CD4-positive, alpha-beta T cell (primary cell): Measurements from ENCODE around the gene APP. TPM values are rescaled to one million over a fixed set of nuclear protein-coding genes. Genes with fewer than 3 reads are reported as not detected.

Experiments
- ATAC-seq: fragments of 200-7000 bp; cut with Tn5 transposase; one replicate; pipeline ENCODE4 v1.10.0; 2022; ENCODE audit warnings: mild to moderate bottlenecking; ENCODE audit not compliant: poor library complexity
- CTCF ChIA-PET: fragments of 350-600 bp; sonication (Branson Sonifier 250); formaldehyde crosslinking; loops from one replicate; lab custom pipeline; 2021; ENCODE audit warnings: antibody characterized with exemption, inconsistent platforms; lab: Charles Lee
- POLR2A ChIA-PET: fragments of 350-600 bp; sonication (Branson Sonifier 250); formaldehyde crosslinking; loops from one replicate; lab custom pipeline; 2021; ENCODE audit warnings: antibody characterized with exemption, inconsistent platforms; lab: Charles Lee
- DNase-seq, 14 experiments: peaks; one replicate each; pipeline ENCODE4 v3.0.0-alpha.2; 2013 to 2020; ENCODE audit warnings: mixed read lengths in 2 of 14
- H3K27ac ChIP-seq, 2 donors: one replicate each; pipeline versions ENCODE4 v1.5.1 to v1.7.0; 2013; ENCODE audit warnings: low read length in 2 of 2, low read depth in 1 of 2, mild to moderate bottlenecking in 1 of 2
- H3K27me3 ChIP-seq, 2 experiments: 1 replicate in 1 of 2; 2 replicates in 1 of 2; pipeline versions ENCODE4 v1.6.1 to v1.7.0; 2013; ENCODE audit warnings: low read length in 2 of 2, control low read depth in 1 of 2, mild to moderate bottlenecking in 1 of 2, moderate library complexity in 1 of 2; ENCODE audit not compliant: insufficient read depth in 2 of 2, control insufficient read depth in 1 of 2
- H3K36me3 ChIP-seq: one replicate; pipeline ENCODE4 v1.6.1; 2013; ENCODE audit warnings: low read length, control low read depth; ENCODE audit not compliant: insufficient read depth
- H3K4me1 ChIP-seq: one replicate; pipeline ENCODE4 v1.6.1; 2013; ENCODE audit warnings: low read length, control low read depth; ENCODE audit not compliant: insufficient read depth
- H3K4me3 ChIP-seq: one replicate; pipeline ENCODE4 v1.5.1; 2013; ENCODE audit warnings: mild to moderate bottlenecking, low read length, moderate library complexity
- H3K9me3 ChIP-seq, 2 experiments: 1 replicate in 1 of 2; 2 replicates in 1 of 2; pipeline versions ENCODE4 v1.6.1 to v1.7.0; 2013; ENCODE audit warnings: low read length in 2 of 2, mild to moderate bottlenecking in 2 of 2, control low read depth in 1 of 2, moderate library complexity in 1 of 2; ENCODE audit not compliant: control insufficient read depth in 1 of 2, insufficient read depth in 1 of 2
- H3K27ac Mint-ChIP-seq: one replicate; pipeline ENCODE4 v1.8.0; 2020; ENCODE audit warnings: mixed read lengths
- H3K27me3 Mint-ChIP-seq: one replicate; pipeline ENCODE4 v1.8.0; 2021; ENCODE audit warnings: mixed read lengths
- H3K36me3 Mint-ChIP-seq: one replicate; pipeline ENCODE4 v1.8.0; 2021; ENCODE audit warnings: low read depth, mixed read lengths
- H3K4me1 Mint-ChIP-seq: one replicate; pipeline ENCODE4 v1.8.0; 2021; ENCODE audit warnings: low read depth, mixed read lengths
- H3K4me3 Mint-ChIP-seq: one replicate; pipeline ENCODE4 v1.8.0; 2020; ENCODE audit warnings: mild to moderate bottlenecking, mixed read lengths
- H3K9me3 Mint-ChIP-seq: one replicate; pipeline ENCODE4 v1.8.0; 2020; ENCODE audit warnings: mixed read lengths
- intact Hi-C, 2 experiments: fragments of 100-400 bp; cut with DNase I in 1 of 2; cut with micrococcal nuclease in 1 of 2; formaldehyde crosslinking; loops; one replicate each; pipeline versions ENCODE4 v1.15.1 to v1.9.0; 2023 to 2025; cut with DNase I, micrococcal nuclease
- total RNA-seq, 174 experiments: library from RNA in 2 of 174; stranded (reverse) in 2 of 174; gene quantifications; one replicate each; pipeline ENCODE4 v1.2.3 and lab custom pipeline; 2021 to 2026
- TF ChIP-seq, protein P1 (sequence below): fragments of 200-600 bp; IDR thresholded peaks from one replicate; pipeline ENCODE4 v1.8.0; 2022; ENCODE audit warnings: antibody characterized with exemption, mild to moderate bottlenecking

APP gene
- total RNA-seq, 2 experiments from 2014 or later: 43.6 to 44.4 TPM

DNA sequence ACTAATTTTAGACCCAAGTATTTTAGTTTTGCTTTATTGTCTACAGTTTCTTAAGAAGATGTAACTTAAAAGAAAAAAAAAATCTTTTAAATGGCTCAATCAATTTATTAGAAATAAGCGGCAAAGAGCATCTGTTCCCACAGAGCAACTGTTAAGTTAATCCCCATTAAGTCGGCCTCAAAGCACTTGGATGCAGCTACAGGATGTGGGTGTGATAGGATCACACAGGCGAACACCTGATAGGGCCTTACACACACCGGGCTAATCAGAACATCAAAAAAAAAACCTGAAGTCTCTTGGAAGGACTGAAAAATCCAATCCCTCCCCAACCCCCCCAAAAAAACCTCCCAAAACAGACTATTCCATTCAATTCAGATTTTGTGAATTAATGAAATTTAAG is 23.0 kb downstream of the APP start:
- TF ChIP-seq, protein P1, sequence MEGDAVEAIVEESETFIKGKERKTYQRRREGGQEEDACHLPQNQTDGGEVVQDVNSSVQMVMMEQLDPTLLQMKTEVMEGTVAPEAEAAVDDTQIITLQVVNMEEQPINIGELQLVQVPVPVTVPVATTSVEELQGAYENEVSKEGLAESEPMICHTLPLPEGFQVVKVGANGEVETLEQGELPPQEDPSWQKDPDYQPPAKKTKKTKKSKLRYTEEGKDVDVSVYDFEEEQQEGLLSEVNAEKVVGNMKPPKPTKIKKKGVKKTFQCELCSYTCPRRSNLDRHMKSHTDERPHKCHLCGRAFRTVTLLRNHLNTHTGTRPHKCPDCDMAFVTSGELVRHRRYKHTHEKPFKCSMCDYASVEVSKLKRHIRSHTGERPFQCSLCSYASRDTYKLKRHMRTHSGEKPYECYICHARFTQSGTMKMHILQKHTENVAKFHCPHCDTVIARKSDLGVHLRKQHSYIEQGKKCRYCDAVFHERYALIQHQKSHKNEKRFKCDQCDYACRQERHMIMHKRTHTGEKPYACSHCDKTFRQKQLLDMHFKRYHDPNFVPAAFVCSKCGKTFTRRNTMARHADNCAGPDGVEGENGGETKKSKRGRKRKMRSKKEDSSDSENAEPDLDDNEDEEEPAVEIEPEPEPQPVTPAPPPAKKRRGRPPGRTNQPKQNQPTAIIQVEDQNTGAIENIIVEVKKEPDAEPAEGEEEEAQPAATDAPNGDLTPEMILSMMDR: no peak
- Mint-ChIP-seq H3K27me3 (no peaks in the 10 kb centered on the region), H3K9me3 (no peaks in the 10 kb centered on the region), H3K4me1 (peaks cover 24% of the 10 kb centered on the region), H3K27ac (no peak overlapping the region), H3K4me3 (no peak overlapping the region), H3K36me3 (no peaks in the 10 kb centered on the region)
- peaks cover 11% of the 10 kb centered on the region for H3K4me1 ChIP-seq
- no peak overlapping the region for H3K4me3 ChIP-seq
- no peaks in the 10 kb centered on the region for H3K27me3 ChIP-seq
- POLR2A ChIA-PET: interaction anchor here (1.2 to 1.9 kb wide), 2 partner anchors 21 to 23 kb away, joined by 5 to 17 read pairs; partner anchors contain the start of gene APP
- H3K9me3 ChIP-seq: no peaks in the 10 kb centered on the region
- no peaks in the 10 kb centered on the region for H3K36me3 ChIP-seq
- DNase-seq (peak in 2 of 14 experiments; percentile 7 to 9), ATAC-seq (peak; percentile 67)
- CTCF ChIA-PET: interaction anchor here (2.1 kb wide), 1 partner anchor 23 kb away, joined by 8 read pairs; the partner anchor contains the start of gene APP
- intact Hi-C loops: no loop called here
- H3K27ac ChIP-seq: no peak overlapping the region

DNA sequence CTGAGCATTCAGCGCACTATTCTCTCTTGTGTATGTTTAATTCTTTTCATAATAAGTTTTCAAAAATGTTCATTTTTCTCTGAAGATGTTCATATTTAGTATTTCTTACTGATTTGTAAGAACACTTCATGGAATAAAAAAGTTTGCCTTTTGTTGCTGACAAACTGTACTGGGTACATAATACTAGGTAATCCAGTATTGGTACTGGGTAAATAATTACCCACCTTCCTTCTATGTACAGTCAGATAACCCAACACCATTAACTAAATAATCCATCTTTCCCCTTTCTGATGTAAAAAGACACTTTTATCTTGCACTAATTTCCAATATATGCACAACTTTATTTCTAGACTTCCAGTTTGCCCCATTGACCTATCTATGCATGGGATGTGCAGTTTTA is 23.9 kb downstream of the APP start:
- ChIA-PET POLR2A (interaction anchor here (1.9 kb wide), 1 partner anchor 22 kb away, joined by 17 read pairs; no protein-coding TSS in a partner anchor), CTCF (interaction anchor here (2.1 kb wide), 1 partner anchor 24 kb away, joined by 8 read pairs; the partner anchor contains the start of gene APP)
- Mint-ChIP-seq H3K27ac (no peak overlapping the region), H3K4me1 (peaks cover 24% of the 10 kb centered on the region), H3K27me3 (no peaks in the 10 kb centered on the region), H3K9me3 (no peaks in the 10 kb centered on the region), H3K36me3 (no peaks in the 10 kb centered on the region), H3K4me3 (no peak overlapping the region)
- Histone ChIP-seq H3K36me3 (no peaks in the 10 kb centered on the region), H3K27ac (no peak overlapping the region), H3K27me3 (no peaks in the 10 kb centered on the region), H3K9me3 (no peaks in the 10 kb centered on the region), H3K4me3 (no peak overlapping the region), H3K4me1 (peaks cover 11% of the 10 kb centered on the region)
- intact Hi-C loops: no loop called here
- TF ChIP-seq, protein P1: no peak
- DNase-seq (no peak), ATAC-seq (no peak)

DNA sequence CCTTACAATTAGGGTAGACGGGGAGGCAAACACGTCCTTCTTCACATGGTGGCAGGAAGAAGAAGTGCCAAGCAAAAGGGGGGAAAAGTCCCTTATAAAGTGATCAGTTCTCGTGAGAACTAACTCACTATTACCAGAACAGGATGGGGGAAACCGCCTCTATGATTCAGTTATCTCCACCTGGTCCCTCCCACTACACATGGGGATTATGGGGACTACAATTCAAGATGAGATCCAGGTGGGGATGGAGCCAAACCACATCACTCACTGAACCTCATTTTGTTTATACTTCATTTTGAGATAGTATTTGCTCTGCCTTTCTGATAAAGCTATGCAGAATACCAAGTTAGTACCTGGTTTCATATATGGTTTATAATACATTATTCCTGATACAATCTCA is 26.5 kb downstream of the APP start:
- DNase-seq (no peak), ATAC-seq (no peak)
- Mint-ChIP-seq H3K36me3 (no peaks in the 10 kb centered on the region), H3K9me3 (no peaks in the 10 kb centered on the region), H3K27me3 (no peaks in the 10 kb centered on the region), H3K4me1 (peaks cover 25% of the 10 kb centered on the region), H3K4me3 (no peak overlapping the region), H3K27ac (no peak overlapping the region)
- Histone ChIP-seq H3K27ac (no peak overlapping the region), H3K4me1 (peaks cover 11% of the 10 kb centered on the region), H3K9me3 (no peaks in the 10 kb centered on the region), H3K27me3 (no peaks in the 10 kb centered on the region), H3K4me3 (no peak overlapping the region), H3K36me3 (no peaks in the 10 kb centered on the region)
- ChIA-PET CTCF (no interaction called here), POLR2A (no interaction called here)
- TF ChIP-seq, protein P1: no peak
- intact Hi-C loops: no loop called here
